Gastroesophageal sphincter (tissue), 4 donors: Measurements from ENCODE around the gene PANK4. TPM values are rescaled to one million over a fixed set of nuclear protein-coding genes. Genes with fewer than 3 reads are reported as not detected.

ENCODE experiments used
- ATAC-seq: fragments of 150-250 bp; one replicate; pipeline ENCODE4 v1.9.1; 2016; ENCODE audit warnings: mild to moderate bottlenecking, moderate library complexity
- H3K27ac ChIP-seq, 4 donors: fragments of 200-600 bp; sonication (generic) in 3 of 4; 1 replicate in 3 of 4; 2 replicates in 1 of 4; pipeline ENCODE4 v1.5.1; 2016 to 2019
- H3K27me3 ChIP-seq: fragments of 200-600 bp; sonication (generic); one replicate; pipeline ENCODE4 v1.5.1; 2019
- H3K36me3 ChIP-seq, 2 donors: fragments of 200-600 bp; sonication (generic); one replicate each; pipeline ENCODE4 v1.5.1; 2019; ENCODE audit warnings: control low read depth in 1 of 2
- H3K4me1 ChIP-seq, 3 donors: fragments of 200-600 bp; sonication (generic); 1 replicate in 2 of 3; 2 replicates in 1 of 3; pipeline ENCODE4 v1.5.1; 2016 to 2019; ENCODE audit warnings: control low read depth in 2 of 3
- H3K4me3 ChIP-seq, 2 donors: fragments of 200-600 bp; sonication (generic); one replicate each; pipeline ENCODE4 v1.5.1; 2019; ENCODE audit warnings: mild to moderate bottlenecking in 1 of 2, moderate library complexity in 1 of 2
- H3K9me3 ChIP-seq, 3 donors: fragments of 200-600 bp; sonication (generic); one replicate each; pipeline ENCODE4 v1.5.1; 2017 to 2019; ENCODE audit warnings: control low read depth in 2 of 3
- CTCF ChIP-seq, 4 experiments: fragments of 200-600 bp in 2 of 4; fragments of 450-650 bp in 2 of 4; sonication (generic) in 1 of 4; IDR thresholded peaks; one replicate each; pipeline ENCODE4 v1.5.1; 2017 to 2019; ENCODE audit warnings: antibody characterized with exemption in 4 of 4, mild to moderate bottlenecking in 2 of 4, moderate library complexity in 2 of 4
- EP300 ChIP-seq: sonication (generic); formaldehyde crosslinking; IDR thresholded peaks from one replicate; pipeline ENCODE4 v1.6.1; 2017; ENCODE audit warnings: antibody characterized with exemption, mild to moderate bottlenecking
- POLR2A ChIP-seq, 2 donors: fragments of 450-650 bp; IDR thresholded peaks; one replicate each; pipeline ENCODE4 v1.6.1; 2017; ENCODE audit warnings: antibody characterized with exemption in 2 of 2, mild to moderate bottlenecking in 2 of 2, moderate library complexity in 1 of 2
- POLR2AphosphoS5 ChIP-seq: sonication (generic); formaldehyde crosslinking; IDR thresholded peaks from one replicate; pipeline ENCODE4 v1.6.1; 2017; ENCODE audit warnings: antibody characterized with exemption
- WGBS, 2 donors: methylation state at CpG; one replicate each; pipeline ENCODE4 v1.1.5; 2018; ENCODE audit warnings: low coverage in 1 of 2; 5-methylcytosine and 5-hydroxymethylcytosine counted together
- total RNA-seq, 4 donors: library from RNA; depleted of rRNA; stranded (reverse); fragments of >200 nt; gene quantifications; one replicate each; pipeline ENCODE4 v1.1.0, GENCODE V29; 2016

The PANK4 gene
- total RNA-seq, 4 donors from 2014 or later, result 32.6 to 46.8 (median 34.0) TPM

- H3K36me3 ChIP-seq, result no peaks in the 10 kb centered on the region
- no peaks in the 10 kb centered on the region for H3K4me1 ChIP-seq
- peaks cover 42% of the 10 kb centered on the region for H3K27me3 ChIP-seq
- no peak overlapping the region for H3K4me3 ChIP-seq
- TF ChIP-seq POLR2AphosphoS5 (no peak), EP300 (no peak), POLR2A (IDR thresholded peaks at IDR 0.05) (no peak), CTCF (IDR thresholded peaks at IDR 0.05) (no peak)
- no peak overlapping the region for H3K27ac ChIP-seq
- no peaks in the 10 kb centered on the region for H3K9me3 ChIP-seq
- no peak for ATAC-seq
- no CpG with 5 or more reads among the region's 35 CpGs for WGBS, 2 donors
These were observed 48.5 kb downstream of the PANK4 start for GRCh38 chr1:2477791-2478499.

GRCh38 chr1:2477309-2477708, 49.1 kb downstream of the PANK4 start:
- no peak for ATAC-seq
- Histone ChIP-seq H3K4me1 (no peaks in the 10 kb centered on the region), H3K36me3 (no peaks in the 10 kb centered on the region), H3K27ac (no peak overlapping the region), H3K27me3 (peaks cover 49% of the 10 kb centered on the region), H3K9me3 (no peaks in the 10 kb centered on the region), H3K4me3 (no peak overlapping the region)
- no peak for TF ChIP-seq EP300
- TF ChIP-seq POLR2A (IDR thresholded peaks at IDR 0.05), result no peak
- TF ChIP-seq CTCF (IDR thresholded peaks at IDR 0.05), result no peak
- no peak for TF ChIP-seq POLR2AphosphoS5
- WGBS, 2 donors, result 41 to 80% methylated on average over 5 to 6 of the region's 12 CpGs

GRCh38 chr1:2476061-2476999, 50.1 kb downstream of the PANK4 start, which contains the start of gene PLCH2:
TSS of gene PLCH2 (plus strand) at chr1:2476289. CDS start at chr1:2476589, 300 bp downstream.
- H3K27me3 ChIP-seq, result peaks cover 58% of the 10 kb centered on the region
- H3K4me1 ChIP-seq, result no peaks in the 10 kb centered on the region
- no peak within 1 kb of the TSS for H3K4me3 ChIP-seq
- no peaks in the 10 kb centered on the region for H3K36me3 ChIP-seq
- no peaks in the 10 kb centered on the region for H3K9me3 ChIP-seq
- 80% methylated on average over 1 of the region's 34 CpGs; no CpG with 5 or more reads in 1 of the 2 donors for WGBS, 2 donors
- TF ChIP-seq POLR2AphosphoS5 (no peak), CTCF (IDR thresholded peaks at IDR 0.05) (no peak), POLR2A (IDR thresholded peaks at IDR 0.05) (no peak)
- ATAC-seq, result no peak
- no peak within 1 kb of the TSS for H3K27ac ChIP-seq

- Histone ChIP-seq H3K9me3 (no peaks in the 10 kb centered on the region), H3K4me3 (no peak overlapping the region), H3K36me3 (no peaks in the 10 kb centered on the region), H3K4me1 (no peaks in the 10 kb centered on the region), H3K27me3 (peaks cover 66% of the 10 kb centered on the region), H3K27ac (no peak overlapping the region)
- no peak for ATAC-seq
- no peak for TF ChIP-seq POLR2AphosphoS5
- no CpG with 5 or more reads among the region's 12 CpGs for WGBS, 2 donors
These were observed 50.8 kb downstream of the PANK4 start for GRCh38 chr1:2475571-2475970.

DNA sequence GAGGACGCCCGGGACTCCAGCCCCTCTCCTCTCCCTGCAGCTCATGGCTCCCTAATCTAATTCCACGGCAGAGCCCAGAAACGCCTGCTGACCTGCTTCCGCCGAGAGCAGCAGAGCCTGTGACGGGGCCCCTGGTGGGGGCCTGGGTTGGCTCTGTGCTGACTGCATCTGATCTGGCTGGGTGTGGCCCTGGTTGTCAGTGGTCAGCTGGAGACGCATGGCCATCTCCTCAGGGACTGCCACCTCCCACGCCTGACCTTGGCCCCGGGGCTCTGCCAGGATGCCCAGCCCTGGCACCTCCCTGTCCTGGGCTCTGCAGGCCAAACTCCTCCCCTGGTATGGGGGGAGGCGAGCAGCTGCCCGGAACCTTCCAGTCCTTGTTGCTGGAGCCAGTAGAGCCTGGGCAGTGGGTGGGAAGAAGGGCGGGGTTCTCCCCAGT, 51.4 kb downstream of the PANK4 start:
- no peak for TF ChIP-seq EP300
- no peak for TF ChIP-seq CTCF (IDR thresholded peaks at IDR 0.05)
- no peak for TF ChIP-seq POLR2AphosphoS5
- TF ChIP-seq POLR2A (IDR thresholded peaks at IDR 0.05), result no peak
- no peak for ATAC-seq
- no CpG with 5 or more reads among the region's 13 CpGs for WGBS, 2 donors
- no peaks in the 10 kb centered on the region for H3K4me1 ChIP-seq
- no peaks in the 10 kb centered on the region for H3K36me3 ChIP-seq
- peaks cover 72% of the 10 kb centered on the region for H3K27me3 ChIP-seq
- no peak overlapping the region for H3K27ac ChIP-seq
- no peaks in the 10 kb centered on the region for H3K9me3 ChIP-seq
- H3K4me3 ChIP-seq, result no peak overlapping the region
